HepG2 (cell line): ENCODE data around the gene SPTSSB. TPM values are rescaled to one million over a fixed set of nuclear protein-coding genes. Genes with fewer than 3 reads are reported as not detected.

Experiments used
- ATAC-seq: fragments of 200-7000 bp; cut with Tn5 transposase; 3 replicates; pipeline ENCODE4 v1.9.1; 2020; ENCODE audit warnings: mild to moderate bottlenecking, moderate library complexity
- BruUV-seq: library from RNA; stranded (reverse); fragments of 400-500 nt; replicated peaks from 2 replicates; lab custom pipeline; 2021; lab: Mats Ljungman, UMichigan
- CTCF ChIA-PET: fragments of 300-600 bp; formaldehyde crosslinking; extraction: SDS; loops from one replicate; lab custom pipeline; 2021; ENCODE audit warnings: low total read pairs, inconsistent platforms, low intra/inter-chr PET ratio; lab: Yijun Ruan, JAX
- POLR2A ChIA-PET: fragments of 350-600 bp; sonication (Branson Sonifier 250); formaldehyde crosslinking; loops from one replicate; lab custom pipeline; 2020; ENCODE audit warnings: antibody characterized with exemption, inconsistent platforms; lab: Yijun Ruan, JAX
- DNase-seq: peaks from one replicate; pipeline ENCODE4 v3.0.0-alpha.2; 2015; ENCODE audit warnings: low spot score
- FAIRE-seq: peaks from 3 replicates; lab custom pipeline; 2011; peaks lifted over from hg19 to GRCh38; lab: Jason Lieb, UNC
- H2AFZ ChIP-seq: one replicate; pipeline ENCODE4 v1.6.1; 2011; ENCODE audit warnings: low read length, inconsistent platforms
- H3K27ac ChIP-seq: fragments of 300-600 bp; 3 replicates; pipeline ENCODE4 v1.8.0; 2011; ENCODE audit warnings: mixed run types, mild to moderate bottlenecking, mixed read lengths, low read length, inconsistent platforms; ENCODE audit not compliant: insufficient read depth; ENCODE audit errors: extremely low read length
- H3K27me3 ChIP-seq, 2 experiments: fragments of 200-600 bp in 1 of 2; 2 replicates in 1 of 2; 3 replicates in 1 of 2; pipeline versions ENCODE4 v1.6.0 to v1.8.0; 2011; ENCODE audit warnings: low read length in 2 of 2, mild to moderate bottlenecking in 2 of 2, moderate library complexity in 2 of 2, inconsistent platforms in 1 of 2; ENCODE audit not compliant: insufficient read depth in 2 of 2, control insufficient read depth in 1 of 2
- H3K36me3 ChIP-seq, 2 experiments: fragments of 200-600 bp in 1 of 2; replicated peaks in 1 of 2; 2 replicates in 1 of 2; 3 replicates in 1 of 2; pipeline versions ENCODE4 v1.5.1 to v1.8.0; 2011; ENCODE audit warnings: low read length in 2 of 2, inconsistent platforms in 1 of 2; ENCODE audit not compliant: insufficient read depth in 2 of 2, control insufficient read depth in 1 of 2
- H3K4me1 ChIP-seq: 2 replicates; pipeline ENCODE4 v1.5.1; 2012; ENCODE audit warnings: low read length, inconsistent platforms; ENCODE audit not compliant: insufficient read depth
- H3K4me2 ChIP-seq: 2 replicates; pipeline ENCODE4 v1.6.0; 2011; ENCODE audit warnings: low read depth, low read length, inconsistent platforms
- H3K4me3 ChIP-seq, 3 experiments: fragments of 200-600 bp in 1 of 3; sonication (generic), shearing (Covaris generic) in 1 of 3; replicated peaks in 1 of 3; 2 replicates each; pipeline ENCODE4 v1.5.1; 2011 to 2016; ENCODE audit warnings: low read length in 3 of 3, inconsistent platforms in 2 of 3, low read depth in 2 of 3, mild to moderate bottlenecking in 2 of 3, control low read depth in 1 of 3, mixed read lengths in 1 of 3; ENCODE audit not compliant: insufficient read depth in 1 of 3
- H3K79me2 ChIP-seq: one replicate; pipeline ENCODE4 v1.6.1; 2011; ENCODE audit warnings: low read length, inconsistent platforms; ENCODE audit not compliant: insufficient read depth
- H3K9ac ChIP-seq: 2 replicates; pipeline ENCODE4 v1.6.0; 2011; ENCODE audit warnings: mild to moderate bottlenecking, low read depth, low read length, inconsistent platforms; ENCODE audit not compliant: insufficient read depth
- H3K9me3 ChIP-seq: 2 replicates; pipeline ENCODE4 v1.5.1; 2012; ENCODE audit warnings: mild to moderate bottlenecking, low read length
- H4K20me1 ChIP-seq: 2 replicates; pipeline ENCODE4 v1.6.0; 2011; ENCODE audit warnings: inconsistent platforms, mild to moderate bottlenecking, low read length, moderate library complexity; ENCODE audit not compliant: insufficient read depth
- AHDC1 ChIP-seq: sonication (generic); formaldehyde crosslinking; IDR thresholded peaks from 2 replicates; pipeline ENCODE4 v1.5.1; 2020; ENCODE audit warnings: mild to moderate bottlenecking, missing genetic modification reagents, borderline replicate concordance
- ATF3 ChIP-seq: sonication (generic); formaldehyde crosslinking; IDR thresholded peaks from 2 replicates; pipeline ENCODE4 v1.4.0; 2020; ENCODE audit warnings: missing genetic modification reagents
- MTA3 ChIP-seq: sonication (generic); formaldehyde crosslinking; IDR thresholded peaks from 2 replicates; pipeline ENCODE4 v1.4.0; 2020; ENCODE audit warnings: missing genetic modification reagents
- NAIF1 ChIP-seq: sonication (generic); formaldehyde crosslinking; IDR thresholded peaks from 2 replicates; pipeline ENCODE4 v1.5.0; 2020; ENCODE audit warnings: mild to moderate bottlenecking, missing genetic modification reagents, borderline replicate concordance
- PAWR ChIP-seq: sonication (generic); formaldehyde crosslinking; IDR thresholded peaks from 2 replicates; pipeline ENCODE4 v1.4.0; 2020; ENCODE audit warnings: missing genetic modification reagents, mild to moderate bottlenecking, borderline replicate concordance
- PITX1 ChIP-seq: sonication (generic); formaldehyde crosslinking; IDR thresholded peaks from 2 replicates; pipeline ENCODE4 v1.5.1; 2020; ENCODE audit warnings: mild to moderate bottlenecking, missing genetic modification reagents
- RAD51 ChIP-seq: fragments of 450-650 bp; IDR thresholded peaks from 2 replicates; pipeline ENCODE4 v1.6.1; 2016; ENCODE audit warnings: borderline replicate concordance
- TBX3 ChIP-seq: fragments of 450-650 bp; IDR thresholded peaks from 2 replicates; pipeline ENCODE4 v1.6.1; 2017; ENCODE audit warnings: antibody characterized with exemption, mild to moderate bottlenecking, inconsistent platforms, borderline replicate concordance
- TCF7L2 ChIP-seq: IDR thresholded peaks from 2 replicates; pipeline ENCODE4 v1.6.1; 2011; ENCODE audit warnings: mild to moderate bottlenecking, low read depth, low read length, moderate library complexity
- WGBS: methylation state at CpG from one replicate; pipeline ENCODE4 v1.1.6; 2017; ENCODE audit warnings: low lambda C conversion rate; 5-methylcytosine and 5-hydroxymethylcytosine counted together
- in situ Hi-C: cut with HindIII; loops from 2 replicates; pipeline ENCODE4 v1.10.0; 2017; ENCODE audit warnings: low pct_unique_long_range_greater_than_20kb; ENCODE audit not compliant: extremely low pct_ligation_motif_present
- intact Hi-C: fragments of 100-400 bp; cut with micrococcal nuclease; formaldehyde crosslinking; loops from one replicate; pipeline ENCODE4 v1.10.0; 2022; ENCODE audit not compliant: unreplicated experiment
- polyA plus RNA-seq, 8 experiments: library from polyadenylated mRNA; depleted of rRNA in 3 of 8; stranded (reverse) in 7 of 8; unstranded in 1 of 8; fragments of >200 nt; fragmentation: Illumina TruSeq in 4 of 8; extraction: Trizol in 4 of 8; gene quantifications; 2 replicates each; pipeline versions ENCODE4 v1.2.1 to v1.2.3, GENCODE V29; 2011 to 2016; ENCODE audit warnings: low read depth in 4 of 8, missing spikeins in 1 of 8, mixed read lengths in 1 of 8; ENCODE audit not compliant: insufficient read depth in 1 of 8
- total RNA-seq, 5 experiments: library from RNA; depleted of rRNA; stranded (reverse); fragments of >200 nt; fragmentation: Illumina TruSeq; extraction: Trizol; gene quantifications; 2 replicates each; pipeline ENCODE4 v1.2.3, GENCODE V29; 2016; ENCODE audit warnings: low read depth in 1 of 5
- TF ChIP-seq, protein P1 (sequence below): sonication (generic); formaldehyde crosslinking; IDR thresholded peaks from 2 replicates; pipeline ENCODE4 v1.8.0; 2022; ENCODE audit warnings: missing genetic modification reagents, mild to moderate bottlenecking, borderline replicate concordance

SPTSSB gene
- total and polyA plus RNA-seq, 2 of the 13 experiments (the other 11 are each of a cell fraction or from before 2014, with no cell fraction given): 0.51 to 2.4 TPM

DNA sequence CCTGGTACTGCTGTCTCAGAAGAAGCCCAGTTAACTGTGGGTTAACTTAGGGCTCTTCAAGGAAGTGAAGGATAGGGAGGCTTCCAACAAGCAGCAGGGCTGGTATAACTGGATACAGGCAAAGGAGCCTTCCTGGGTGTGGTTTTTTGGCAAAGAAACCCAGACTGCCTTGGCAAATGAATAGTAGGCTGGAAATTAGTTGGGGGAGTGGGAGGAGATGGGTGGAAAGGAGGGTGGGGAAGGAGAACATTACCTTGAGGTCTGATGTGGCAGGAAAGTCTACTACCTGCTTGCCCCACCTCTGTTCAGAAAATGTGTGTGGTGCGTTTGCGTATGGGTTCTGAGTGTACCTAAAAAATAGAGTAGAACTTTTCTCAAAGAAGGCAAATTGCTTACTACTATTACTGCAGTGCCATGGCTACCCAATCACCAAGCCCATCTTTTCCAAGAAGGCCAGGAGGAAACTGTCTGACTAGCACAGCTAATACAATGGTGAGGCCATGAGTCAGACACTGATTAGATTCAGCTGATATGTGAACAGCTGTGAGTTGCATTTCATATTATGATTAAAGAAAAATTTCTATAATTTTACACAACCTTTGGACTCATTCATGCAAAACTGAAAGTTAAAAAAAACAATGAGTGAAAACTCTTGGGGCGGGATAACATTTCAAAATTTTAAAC, 55.2 kb downstream of the SPTSSB start:
- H3K9ac ChIP-seq: no peak overlapping the region
- no peak for FAIRE-seq
- no peak overlapping the region for H3K27ac ChIP-seq

More for the DNA sequence above, 55.2 kb downstream of the SPTSSB start:
- ATAC-seq: no peak
- Histone ChIP-seq H3K27me3 (0 out of 5 replicates have a peak, but pooled peaks cover 0 to 1% of the 10 kb centered on the region in 2 experiments), H2AFZ (no peak overlapping the region), H3K79me2 (no peaks in the 10 kb centered on the region), H3K36me3 (no peaks in the 10 kb centered on the region), H3K4me2 (no peak overlapping the region), H3K4me1 (peaks cover 7% of the 10 kb centered on the region), H4K20me1 (no peaks in the 10 kb centered on the region), H3K9me3 (peaks cover 12% of the 10 kb centered on the region)
- 91% methylated on average over 3 of the region's 3 CpGs for WGBS
- in situ Hi-C loops (no loop called here), intact Hi-C loops (no loop called here)
- DNase-seq: no peak
- BruUV-seq: no TSS peak
- no peak for TF ChIP-seq PITX1
- TF ChIP-seq TCF7L2: no peak
- no peak for TF ChIP-seq RAD51
- TF ChIP-seq PAWR (CRISPR knock-in tag): no peak
- TF ChIP-seq TBX3: no peak
- no peak for TF ChIP-seq ATF3 (CRISPR knock-in tag)
- TF ChIP-seq, protein P1, sequence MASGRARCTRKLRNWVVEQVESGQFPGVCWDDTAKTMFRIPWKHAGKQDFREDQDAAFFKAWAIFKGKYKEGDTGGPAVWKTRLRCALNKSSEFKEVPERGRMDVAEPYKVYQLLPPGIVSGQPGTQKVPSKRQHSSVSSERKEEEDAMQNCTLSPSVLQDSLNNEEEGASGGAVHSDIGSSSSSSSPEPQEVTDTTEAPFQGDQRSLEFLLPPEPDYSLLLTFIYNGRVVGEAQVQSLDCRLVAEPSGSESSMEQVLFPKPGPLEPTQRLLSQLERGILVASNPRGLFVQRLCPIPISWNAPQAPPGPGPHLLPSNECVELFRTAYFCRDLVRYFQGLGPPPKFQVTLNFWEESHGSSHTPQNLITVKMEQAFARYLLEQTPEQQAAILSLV (CRISPR knock-in tag): no peak
- TF ChIP-seq NAIF1 (CRISPR knock-in tag): no peak
- no peak for TF ChIP-seq MTA3 (CRISPR knock-in tag)
- no peak for TF ChIP-seq AHDC1 (CRISPR knock-in tag)
- TF ChIP-seq, all 625 proteins: peak for 0
- H3K4me3 ChIP-seq: no peak overlapping the region
- CTCF ChIA-PET: no interaction called here
- POLR2A ChIA-PET: no interaction called here
